ENCODE measurements around the gene SRC.

GRCh38 chr20:37439223-37439933, 93.4 kb downstream of the SRC start:
- no peak for TF ChIP-seq POLR2A (IDR thresholded peaks at IDR 0.05; ENCODE audit: low read length)
- TF ChIP-seq GATA1 (IDR thresholded peaks at IDR 0.05; ENCODE audit: low read depth, low read length): no peak

Measured in erythroblast (primary cell).